Liver (tissue), 9 donors: ENCODE data around the gene PIGK. TPM values are rescaled to one million over a fixed set of nuclear protein-coding genes. Genes with fewer than 3 reads are reported as not detected.

Source experiments
- DNase-seq: peaks from one replicate; pipeline ENCODE4 v3.0.0-alpha.2; 2017; ENCODE audit warnings: low spot score
- H3K27ac ChIP-seq, 2 donors: one replicate each; pipeline ENCODE4 v1.7.0; 2013; ENCODE audit warnings: inconsistent platforms in 2 of 2, low read length in 2 of 2, control low read depth in 1 of 2, low read depth in 1 of 2, mild to moderate bottlenecking in 1 of 2
- H3K27me3 ChIP-seq, 4 donors: one replicate each; pipeline versions ENCODE4 v1.6.1 to v1.7.0; 2013; ENCODE audit warnings: low read length in 3 of 4, inconsistent platforms in 1 of 4, mild to moderate bottlenecking in 1 of 4, moderate library complexity in 1 of 4; ENCODE audit not compliant: control insufficient read depth in 4 of 4, insufficient read depth in 4 of 4
- H3K36me3 ChIP-seq, 4 donors: one replicate each; pipeline versions ENCODE4 v1.6.1 to v1.7.0; 2013; ENCODE audit warnings: low read length in 3 of 4, mild to moderate bottlenecking in 3 of 4, low read depth in 1 of 4, moderate library complexity in 1 of 4; ENCODE audit not compliant: control insufficient read depth in 4 of 4, insufficient read depth in 3 of 4
- H3K4me1 ChIP-seq, 4 donors: one replicate each; pipeline versions ENCODE4 v1.6.1 to v1.7.0; 2013; ENCODE audit warnings: low read length in 3 of 4, mild to moderate bottlenecking in 3 of 4, moderate library complexity in 1 of 4; ENCODE audit not compliant: control insufficient read depth in 4 of 4, insufficient read depth in 4 of 4
- H3K4me3 ChIP-seq, 3 donors: one replicate each; pipeline versions ENCODE4 v1.6.1 to v1.7.0; 2013; ENCODE audit warnings: low read length in 3 of 3, control low read depth in 1 of 3, low read depth in 1 of 3, mild to moderate bottlenecking in 1 of 3
- H3K9ac ChIP-seq, 2 donors: one replicate each; pipeline ENCODE4 v1.7.0; 2013; ENCODE audit warnings: low read length in 2 of 2, mild to moderate bottlenecking in 2 of 2, moderate library complexity in 2 of 2, control low read depth in 1 of 2, low read depth in 1 of 2
- H3K9me3 ChIP-seq, 4 donors: one replicate each; pipeline versions ENCODE4 v1.6.1 to v1.7.0; 2013; ENCODE audit warnings: low read length in 3 of 4; ENCODE audit not compliant: control insufficient read depth in 4 of 4
- FOXA1 ChIP-seq: IDR thresholded peaks from 2 replicates; pipeline ENCODE4 v1.6.1; 2016; ENCODE audit warnings: antibody characterized with exemption
- FOXA2 ChIP-seq: IDR thresholded peaks from 2 replicates; pipeline ENCODE4 v1.6.1; 2016; ENCODE audit warnings: antibody characterized with exemption
- GABPA ChIP-seq, 2 donors: IDR thresholded peaks in 1 of 2; conservative IDR thresholded peaks in 1 of 2; 2 replicates each; pipeline ENCODE4 v1.6.1; 2016; ENCODE audit warnings: antibody characterized with exemption in 2 of 2, mild to moderate bottlenecking in 1 of 2, moderate library complexity in 1 of 2
- HNF4A ChIP-seq, 2 donors: conservative IDR thresholded peaks; 2 replicates each; pipeline ENCODE4 v1.6.1; 2016; ENCODE audit warnings: antibody characterized with exemption in 2 of 2, mild to moderate bottlenecking in 2 of 2
- HNF4G ChIP-seq: IDR thresholded peaks from 2 replicates; pipeline ENCODE4 v1.6.1; 2016; ENCODE audit warnings: antibody characterized with exemption
- JUND ChIP-seq, 2 donors: IDR thresholded peaks; 2 replicates each; pipeline ENCODE4 v1.6.1; 2016; ENCODE audit warnings: antibody characterized with exemption in 2 of 2
- NR2F2 ChIP-seq: IDR thresholded peaks from 2 replicates; pipeline ENCODE4 v1.6.1; 2016; ENCODE audit warnings: antibody characterized with exemption
- RAD21 ChIP-seq, 2 donors: IDR thresholded peaks; 2 replicates each; pipeline ENCODE4 v1.6.1; 2016; ENCODE audit warnings: antibody characterized with exemption in 2 of 2, mild to moderate bottlenecking in 2 of 2
- RXRA ChIP-seq, 2 donors: IDR thresholded peaks; 2 replicates each; pipeline ENCODE4 v1.6.1; 2017 to 2018; ENCODE audit warnings: antibody characterized with exemption in 2 of 2, mild to moderate bottlenecking in 1 of 2
- SP1 ChIP-seq: IDR thresholded peaks from 2 replicates; pipeline ENCODE4 v1.6.1; 2018; ENCODE audit warnings: antibody characterized with exemption, mild to moderate bottlenecking
- YY1 ChIP-seq: IDR thresholded peaks from 2 replicates; pipeline ENCODE4 v1.6.1; 2016; ENCODE audit warnings: antibody characterized with exemption, mild to moderate bottlenecking
- WGBS: extraction: QIAGEN DNeasy Blood & Tissue Kit; methylation state at CpG from one replicate; pipeline ENCODE4 v1.1.7; 2013; 5-methylcytosine and 5-hydroxymethylcytosine counted together
- polyA plus RNA-seq, 2 donors: library from polyadenylated mRNA; stranded (reverse) in 1 of 2; unstranded in 1 of 2; fragments of 200-250 nt in 1 of 2; fragments of >200 nt in 1 of 2; fragmentation: Nextera tagmentation in 1 of 2; extraction: Ambion mirVana in 1 of 2; gene quantifications; one replicate each; pipeline versions ENCODE4 v1.2.1 to v1.2.3, GENCODE V29; 2013 to 2015
- total RNA-seq, 2 donors: library from RNA; depleted of rRNA; stranded (reverse); fragments of >200 nt; gene quantifications; one replicate each; pipeline ENCODE4 v1.2.3, GENCODE V29; 2014
- TF ChIP-seq, protein P1 (sequence below): IDR thresholded peaks from 2 replicates; pipeline ENCODE4 v1.6.1; 2016; ENCODE audit warnings: antibody characterized with exemption, mild to moderate bottlenecking
- TF ChIP-seq, protein P2 (sequence below): fragments of 150-350 bp; IDR thresholded peaks from 2 replicates; pipeline ENCODE4 v1.5.1; 2017; ENCODE audit warnings: improper control_type of control experiment, low read depth, low read length; ENCODE audit not compliant: missing input control
- TF ChIP-seq, protein P3 (sequence below): IDR thresholded peaks from 2 replicates; pipeline ENCODE4 v1.6.1; 2016; ENCODE audit warnings: antibody characterized with exemption
- TF ChIP-seq, protein P4 (sequence below): IDR thresholded peaks from 2 replicates; pipeline ENCODE4 v1.6.1; 2016; ENCODE audit warnings: antibody characterized with exemption
- donor health status: healthy.
- donor health status: healthy.
- donor health status: healthy.
- donor health status: healthy.
- donor health status: healthy.

The PIGK gene
- total and polyA plus RNA-seq, 4 donors, result 10.8 to 15.6 (median 14.4) TPM

DNA sequence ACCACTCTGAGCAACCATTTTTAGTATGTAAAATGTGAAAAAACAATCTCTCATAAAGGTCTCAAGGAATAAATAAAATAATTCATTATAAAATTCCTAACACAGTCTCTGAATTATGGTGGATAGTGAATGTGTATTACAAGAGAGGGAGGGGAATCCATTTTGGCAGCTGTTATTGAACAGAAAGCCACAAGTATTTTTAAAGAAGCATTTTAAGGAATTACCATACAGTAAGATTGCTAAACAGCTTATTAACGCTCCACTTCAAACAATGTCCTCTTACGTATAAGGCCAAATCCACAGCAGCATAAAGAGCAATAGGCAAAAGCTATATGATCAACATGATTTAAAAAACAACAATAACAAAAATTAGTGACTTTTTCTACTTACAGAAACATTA, 18.4 kb downstream of the PIGK start:
- no peak overlapping the region for H3K27ac ChIP-seq
- no peak for DNase-seq
- no peak overlapping the region for H3K4me3 ChIP-seq
- H3K9ac ChIP-seq, result no peak overlapping the region
- no peaks in the 10 kb centered on the region for H3K9me3 ChIP-seq
- no peaks in the 10 kb centered on the region for H3K36me3 ChIP-seq
- no peak for TF ChIP-seq NR2F2
- no peak for TF ChIP-seq JUND (IDR thresholded peaks at IDR 0.05)
- no peak for TF ChIP-seq HNF4A (conservative IDR thresholded peaks at IDR 0.05)
- TF ChIP-seq, protein P1, sequence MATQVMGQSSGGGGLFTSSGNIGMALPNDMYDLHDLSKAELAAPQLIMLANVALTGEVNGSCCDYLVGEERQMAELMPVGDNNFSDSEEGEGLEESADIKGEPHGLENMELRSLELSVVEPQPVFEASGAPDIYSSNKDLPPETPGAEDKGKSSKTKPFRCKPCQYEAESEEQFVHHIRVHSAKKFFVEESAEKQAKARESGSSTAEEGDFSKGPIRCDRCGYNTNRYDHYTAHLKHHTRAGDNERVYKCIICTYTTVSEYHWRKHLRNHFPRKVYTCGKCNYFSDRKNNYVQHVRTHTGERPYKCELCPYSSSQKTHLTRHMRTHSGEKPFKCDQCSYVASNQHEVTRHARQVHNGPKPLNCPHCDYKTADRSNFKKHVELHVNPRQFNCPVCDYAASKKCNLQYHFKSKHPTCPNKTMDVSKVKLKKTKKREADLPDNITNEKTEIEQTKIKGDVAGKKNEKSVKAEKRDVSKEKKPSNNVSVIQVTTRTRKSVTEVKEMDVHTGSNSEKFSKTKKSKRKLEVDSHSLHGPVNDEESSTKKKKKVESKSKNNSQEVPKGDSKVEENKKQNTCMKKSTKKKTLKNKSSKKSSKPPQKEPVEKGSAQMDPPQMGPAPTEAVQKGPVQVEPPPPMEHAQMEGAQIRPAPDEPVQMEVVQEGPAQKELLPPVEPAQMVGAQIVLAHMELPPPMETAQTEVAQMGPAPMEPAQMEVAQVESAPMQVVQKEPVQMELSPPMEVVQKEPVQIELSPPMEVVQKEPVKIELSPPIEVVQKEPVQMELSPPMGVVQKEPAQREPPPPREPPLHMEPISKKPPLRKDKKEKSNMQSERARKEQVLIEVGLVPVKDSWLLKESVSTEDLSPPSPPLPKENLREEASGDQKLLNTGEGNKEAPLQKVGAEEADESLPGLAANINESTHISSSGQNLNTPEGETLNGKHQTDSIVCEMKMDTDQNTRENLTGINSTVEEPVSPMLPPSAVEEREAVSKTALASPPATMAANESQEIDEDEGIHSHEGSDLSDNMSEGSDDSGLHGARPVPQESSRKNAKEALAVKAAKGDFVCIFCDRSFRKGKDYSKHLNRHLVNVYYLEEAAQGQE, result no peak
- no peak for TF ChIP-seq GABPA (IDR thresholded peaks at IDR 0.05 in 1 of 2, conservative IDR thresholded peaks at IDR 0.05 in 1 of 2)
- H3K4me1 ChIP-seq, result no peaks in the 10 kb centered on the region
- H3K27me3 ChIP-seq, result no peaks in the 10 kb centered on the region
- WGBS, result 94% methylated on average over 2 of the region's 2 CpGs

DNA sequence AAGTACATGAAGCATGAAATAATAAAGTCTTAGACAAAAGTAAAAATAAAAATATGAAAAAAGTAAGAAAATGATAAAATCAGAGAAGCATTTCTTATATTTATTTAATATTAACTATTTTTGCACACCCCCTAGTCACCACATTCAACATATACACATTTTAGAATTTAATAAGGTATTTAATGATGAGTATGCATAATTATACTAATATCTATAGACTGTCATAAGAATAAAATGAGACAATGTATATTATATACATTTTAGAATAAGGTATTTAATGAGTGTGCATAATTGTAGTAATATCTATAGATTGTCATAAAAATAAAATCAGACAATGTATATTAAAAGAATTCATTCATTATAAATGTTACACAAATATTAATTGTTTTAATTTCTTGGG, 18.9 kb downstream of the PIGK start:
- Histone ChIP-seq H3K36me3 (no peaks in the 10 kb centered on the region), H3K4me3 (no peak overlapping the region), H3K27ac (no peak overlapping the region), H3K4me1 (no peaks in the 10 kb centered on the region), H3K9ac (no peak overlapping the region), H3K9me3 (no peaks in the 10 kb centered on the region), H3K27me3 (no peaks in the 10 kb centered on the region)
- no peak for DNase-seq
- TF ChIP-seq, protein P2, sequence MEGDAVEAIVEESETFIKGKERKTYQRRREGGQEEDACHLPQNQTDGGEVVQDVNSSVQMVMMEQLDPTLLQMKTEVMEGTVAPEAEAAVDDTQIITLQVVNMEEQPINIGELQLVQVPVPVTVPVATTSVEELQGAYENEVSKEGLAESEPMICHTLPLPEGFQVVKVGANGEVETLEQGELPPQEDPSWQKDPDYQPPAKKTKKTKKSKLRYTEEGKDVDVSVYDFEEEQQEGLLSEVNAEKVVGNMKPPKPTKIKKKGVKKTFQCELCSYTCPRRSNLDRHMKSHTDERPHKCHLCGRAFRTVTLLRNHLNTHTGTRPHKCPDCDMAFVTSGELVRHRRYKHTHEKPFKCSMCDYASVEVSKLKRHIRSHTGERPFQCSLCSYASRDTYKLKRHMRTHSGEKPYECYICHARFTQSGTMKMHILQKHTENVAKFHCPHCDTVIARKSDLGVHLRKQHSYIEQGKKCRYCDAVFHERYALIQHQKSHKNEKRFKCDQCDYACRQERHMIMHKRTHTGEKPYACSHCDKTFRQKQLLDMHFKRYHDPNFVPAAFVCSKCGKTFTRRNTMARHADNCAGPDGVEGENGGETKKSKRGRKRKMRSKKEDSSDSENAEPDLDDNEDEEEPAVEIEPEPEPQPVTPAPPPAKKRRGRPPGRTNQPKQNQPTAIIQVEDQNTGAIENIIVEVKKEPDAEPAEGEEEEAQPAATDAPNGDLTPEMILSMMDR, result no peak
- no peak for TF ChIP-seq FOXA1
- TF ChIP-seq RXRA (IDR thresholded peaks at IDR 0.05), result no peak
- no peak for TF ChIP-seq HNF4A (conservative IDR thresholded peaks at IDR 0.05)
- TF ChIP-seq RAD21 (IDR thresholded peaks at IDR 0.05), result no peak
- TF ChIP-seq, protein P3, sequence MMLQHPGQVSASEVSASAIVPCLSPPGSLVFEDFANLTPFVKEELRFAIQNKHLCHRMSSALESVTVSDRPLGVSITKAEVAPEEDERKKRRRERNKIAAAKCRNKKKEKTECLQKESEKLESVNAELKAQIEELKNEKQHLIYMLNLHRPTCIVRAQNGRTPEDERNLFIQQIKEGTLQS, result no peak
- TF ChIP-seq HNF4G, result no peak
- TF ChIP-seq GABPA (IDR thresholded peaks at IDR 0.05 in 1 of 2, conservative IDR thresholded peaks at IDR 0.05 in 1 of 2), result no peak
- TF ChIP-seq YY1, result no peak
- TF ChIP-seq, protein P4, sequence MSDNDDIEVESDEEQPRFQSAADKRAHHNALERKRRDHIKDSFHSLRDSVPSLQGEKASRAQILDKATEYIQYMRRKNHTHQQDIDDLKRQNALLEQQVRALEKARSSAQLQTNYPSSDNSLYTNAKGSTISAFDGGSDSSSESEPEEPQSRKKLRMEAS, result no peak

DNA sequence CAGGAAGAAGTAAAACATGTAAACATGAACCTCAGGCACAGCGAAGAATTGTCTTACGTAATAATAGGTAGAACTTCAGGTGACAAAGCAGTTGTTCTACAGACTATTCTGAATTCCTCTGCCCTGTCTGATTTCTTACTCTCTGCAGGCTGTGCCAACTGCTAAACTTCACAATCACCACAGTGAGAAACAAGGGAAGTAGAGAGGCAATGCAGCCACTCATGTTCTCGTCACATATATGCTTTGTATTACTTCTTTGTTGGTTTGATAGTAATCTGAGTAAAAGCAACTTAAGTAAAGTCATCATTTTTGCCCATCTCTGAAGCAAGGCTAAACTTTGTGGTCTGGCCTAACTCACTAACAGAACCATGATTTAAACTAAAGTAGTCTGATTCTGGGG, 21.9 kb downstream of the PIGK start:
- Histone ChIP-seq H3K36me3 (peaks cover 0 to 3% (median 0%) of the 10 kb centered on the region in 4 donors), H3K4me1 (no peaks in the 10 kb centered on the region), H3K4me3 (no peak overlapping the region), H3K27me3 (no peaks in the 10 kb centered on the region), H3K9ac (no peak overlapping the region), H3K9me3 (no peaks in the 10 kb centered on the region), H3K27ac (no peak overlapping the region)
- 93% methylated on average over 3 of the region's 3 CpGs for WGBS
- TF ChIP-seq, protein P4, result no peak
- TF ChIP-seq GABPA (IDR thresholded peaks at IDR 0.05 in 1 of 2, conservative IDR thresholded peaks at IDR 0.05 in 1 of 2) (no peak), RAD21 (IDR thresholded peaks at IDR 0.05) (no peak), HNF4A (conservative IDR thresholded peaks at IDR 0.05) (no peak), SP1 (no peak), NR2F2 (no peak), RXRA (IDR thresholded peaks at IDR 0.05) (no peak), FOXA2 (no peak)
- no peak for DNase-seq
